K562 (cell line): ENCODE measurements around the gene NUDT22. TPM values are rescaled to one million over a fixed set of nuclear protein-coding genes. Genes with fewer than 3 reads are reported as not detected.

Experiments used
- IRF2 ChIP-seq: sonication (generic); formaldehyde crosslinking; IDR thresholded peaks from 2 replicates; pipeline ENCODE4 v1.8.1; 2022; ENCODE audit warnings: mild to moderate bottlenecking, missing genetic modification reagents
- KLF16 ChIP-seq: IDR thresholded peaks from 2 replicates; pipeline ENCODE4 v1.6.1; 2016; ENCODE audit warnings: antibody characterized with exemption
- NFIC ChIP-seq: fragments of 450-650 bp; IDR thresholded peaks from 2 replicates; pipeline ENCODE4 v1.6.1; 2017; ENCODE audit warnings: mild to moderate bottlenecking, inconsistent platforms
- SMAD4 ChIP-seq: fragments of 250-450 bp; sonication (Bioruptor Pico); conservative IDR thresholded peaks from 2 replicates; pipeline ENCODE4 v1.8.0; 2021; ENCODE audit warnings: inconsistent platforms, mild to moderate bottlenecking, moderate library complexity
- SMARCB1 ChIP-seq: IDR thresholded peaks from 2 replicates; pipeline ENCODE4 v1.6.1; 2011; ENCODE audit warnings: improper control_type of control experiment, low read depth; ENCODE audit not compliant: insufficient read length
- TARDBP ChIP-seq: fragments of 450-650 bp; IDR thresholded peaks from 2 replicates; pipeline ENCODE4 v1.6.1; 2016
- ZNF444 ChIP-seq: fragments of 250-450 bp; sonication (Bioruptor Pico); IDR thresholded peaks from 2 replicates; pipeline ENCODE4 v1.4.0; 2020; ENCODE audit warnings: mild to moderate bottlenecking, moderate library complexity
- polyA plus RNA-seq, 8 experiments: library from polyadenylated mRNA; depleted of rRNA in 4 of 8; stranded (reverse) in 5 of 8; unstranded in 3 of 8; fragments of >200 nt; fragmentation: Nextera tagmentation in 2 of 8; fragmentation: Illumina TruSeq in 1 of 8; extraction: Ambion mirVana in 2 of 8; extraction: Trizol in 1 of 8; gene quantifications; 2 replicates each; pipeline versions ENCODE4 v1.2.1 to v1.2.3, GENCODE V29; 2011 to 2014; ENCODE audit warnings: inconsistent platforms in 1 of 8, missing spikeins in 1 of 8
- total RNA-seq, 7 experiments: library from RNA; depleted of rRNA in 6 of 7; stranded (reverse); fragments of >200 nt in 6 of 7; fragmentation: Illumina TruSeq in 2 of 7; extraction: Trizol in 2 of 7; gene quantifications; 2 replicates each; pipeline versions ENCODE4 v1.2.1 to v1.2.3, GENCODE V29; 2011 to 2021; ENCODE audit warnings: low replicate concordance in 1 of 7
- TF ChIP-seq, protein P1 (sequence below): fragments of 200-600 bp; sonication (generic); IDR thresholded peaks from one replicate; pipeline ENCODE4 v1.6.1; 2012; ENCODE audit warnings: mild to moderate bottlenecking, low read depth, low read length, inconsistent platforms
- TF ChIP-seq, protein P2 (sequence below): fragments of 250-450 bp; sonication (Bioruptor Pico); IDR thresholded peaks from 2 replicates; pipeline ENCODE4 v1.5.0; 2021
- TF ChIP-seq, protein P3 (sequence below): fragments of 250-450 bp; sonication (Bioruptor Pico); IDR thresholded peaks from 2 replicates; pipeline ENCODE4 v1.8.0; 2022; ENCODE audit warnings: inconsistent platforms

The NUDT22 gene
- total and polyA plus RNA-seq, 9 of the 15 experiments (the other 6 are each of a cell fraction or from before 2014, with no cell fraction given), result 6.3 to 92.6 (median 37.4) TPM

DNA sequence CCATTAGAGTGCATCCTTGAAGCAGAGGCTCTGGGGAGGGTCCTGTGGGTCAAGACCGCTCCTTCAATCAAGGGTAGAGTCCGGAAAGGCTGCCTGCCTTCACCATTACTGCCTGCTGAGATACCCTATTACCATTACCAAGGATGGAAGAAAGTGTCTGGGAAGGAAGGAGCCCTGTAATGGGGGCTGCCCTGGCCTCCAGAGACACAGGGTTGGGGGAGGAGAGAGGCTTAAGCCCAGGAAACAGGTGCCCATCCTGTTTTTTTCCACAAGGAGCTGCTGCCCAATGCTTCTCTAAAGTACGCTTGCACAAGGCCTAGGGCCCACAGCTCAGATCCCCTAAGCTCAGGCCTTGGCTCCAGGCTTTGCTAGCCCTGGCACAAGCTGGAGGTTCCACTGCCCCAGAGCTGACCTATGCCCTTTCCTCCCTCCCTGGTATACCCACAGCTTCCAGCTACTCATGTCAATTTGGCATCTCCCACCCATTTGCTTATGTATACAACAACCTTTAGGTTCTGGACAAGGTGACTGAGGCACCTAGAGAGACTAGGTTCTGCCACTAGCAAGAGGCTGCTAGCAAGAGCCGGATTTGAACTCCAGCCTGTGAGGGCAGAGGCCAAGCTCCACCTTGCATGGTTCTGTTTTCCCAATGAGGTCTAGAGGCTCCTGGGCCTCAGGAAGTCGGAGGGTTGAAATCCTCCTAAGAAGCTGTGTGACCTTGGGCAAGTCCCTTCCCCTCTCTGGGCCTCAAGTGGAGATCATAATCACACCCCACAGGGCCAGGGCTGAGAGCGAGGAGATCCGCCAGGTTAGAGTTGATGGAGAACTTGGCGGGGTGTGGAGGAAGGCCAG is 23.7 kb downstream of the NUDT22 start (continued):
- TF ChIP-seq, protein P1, sequence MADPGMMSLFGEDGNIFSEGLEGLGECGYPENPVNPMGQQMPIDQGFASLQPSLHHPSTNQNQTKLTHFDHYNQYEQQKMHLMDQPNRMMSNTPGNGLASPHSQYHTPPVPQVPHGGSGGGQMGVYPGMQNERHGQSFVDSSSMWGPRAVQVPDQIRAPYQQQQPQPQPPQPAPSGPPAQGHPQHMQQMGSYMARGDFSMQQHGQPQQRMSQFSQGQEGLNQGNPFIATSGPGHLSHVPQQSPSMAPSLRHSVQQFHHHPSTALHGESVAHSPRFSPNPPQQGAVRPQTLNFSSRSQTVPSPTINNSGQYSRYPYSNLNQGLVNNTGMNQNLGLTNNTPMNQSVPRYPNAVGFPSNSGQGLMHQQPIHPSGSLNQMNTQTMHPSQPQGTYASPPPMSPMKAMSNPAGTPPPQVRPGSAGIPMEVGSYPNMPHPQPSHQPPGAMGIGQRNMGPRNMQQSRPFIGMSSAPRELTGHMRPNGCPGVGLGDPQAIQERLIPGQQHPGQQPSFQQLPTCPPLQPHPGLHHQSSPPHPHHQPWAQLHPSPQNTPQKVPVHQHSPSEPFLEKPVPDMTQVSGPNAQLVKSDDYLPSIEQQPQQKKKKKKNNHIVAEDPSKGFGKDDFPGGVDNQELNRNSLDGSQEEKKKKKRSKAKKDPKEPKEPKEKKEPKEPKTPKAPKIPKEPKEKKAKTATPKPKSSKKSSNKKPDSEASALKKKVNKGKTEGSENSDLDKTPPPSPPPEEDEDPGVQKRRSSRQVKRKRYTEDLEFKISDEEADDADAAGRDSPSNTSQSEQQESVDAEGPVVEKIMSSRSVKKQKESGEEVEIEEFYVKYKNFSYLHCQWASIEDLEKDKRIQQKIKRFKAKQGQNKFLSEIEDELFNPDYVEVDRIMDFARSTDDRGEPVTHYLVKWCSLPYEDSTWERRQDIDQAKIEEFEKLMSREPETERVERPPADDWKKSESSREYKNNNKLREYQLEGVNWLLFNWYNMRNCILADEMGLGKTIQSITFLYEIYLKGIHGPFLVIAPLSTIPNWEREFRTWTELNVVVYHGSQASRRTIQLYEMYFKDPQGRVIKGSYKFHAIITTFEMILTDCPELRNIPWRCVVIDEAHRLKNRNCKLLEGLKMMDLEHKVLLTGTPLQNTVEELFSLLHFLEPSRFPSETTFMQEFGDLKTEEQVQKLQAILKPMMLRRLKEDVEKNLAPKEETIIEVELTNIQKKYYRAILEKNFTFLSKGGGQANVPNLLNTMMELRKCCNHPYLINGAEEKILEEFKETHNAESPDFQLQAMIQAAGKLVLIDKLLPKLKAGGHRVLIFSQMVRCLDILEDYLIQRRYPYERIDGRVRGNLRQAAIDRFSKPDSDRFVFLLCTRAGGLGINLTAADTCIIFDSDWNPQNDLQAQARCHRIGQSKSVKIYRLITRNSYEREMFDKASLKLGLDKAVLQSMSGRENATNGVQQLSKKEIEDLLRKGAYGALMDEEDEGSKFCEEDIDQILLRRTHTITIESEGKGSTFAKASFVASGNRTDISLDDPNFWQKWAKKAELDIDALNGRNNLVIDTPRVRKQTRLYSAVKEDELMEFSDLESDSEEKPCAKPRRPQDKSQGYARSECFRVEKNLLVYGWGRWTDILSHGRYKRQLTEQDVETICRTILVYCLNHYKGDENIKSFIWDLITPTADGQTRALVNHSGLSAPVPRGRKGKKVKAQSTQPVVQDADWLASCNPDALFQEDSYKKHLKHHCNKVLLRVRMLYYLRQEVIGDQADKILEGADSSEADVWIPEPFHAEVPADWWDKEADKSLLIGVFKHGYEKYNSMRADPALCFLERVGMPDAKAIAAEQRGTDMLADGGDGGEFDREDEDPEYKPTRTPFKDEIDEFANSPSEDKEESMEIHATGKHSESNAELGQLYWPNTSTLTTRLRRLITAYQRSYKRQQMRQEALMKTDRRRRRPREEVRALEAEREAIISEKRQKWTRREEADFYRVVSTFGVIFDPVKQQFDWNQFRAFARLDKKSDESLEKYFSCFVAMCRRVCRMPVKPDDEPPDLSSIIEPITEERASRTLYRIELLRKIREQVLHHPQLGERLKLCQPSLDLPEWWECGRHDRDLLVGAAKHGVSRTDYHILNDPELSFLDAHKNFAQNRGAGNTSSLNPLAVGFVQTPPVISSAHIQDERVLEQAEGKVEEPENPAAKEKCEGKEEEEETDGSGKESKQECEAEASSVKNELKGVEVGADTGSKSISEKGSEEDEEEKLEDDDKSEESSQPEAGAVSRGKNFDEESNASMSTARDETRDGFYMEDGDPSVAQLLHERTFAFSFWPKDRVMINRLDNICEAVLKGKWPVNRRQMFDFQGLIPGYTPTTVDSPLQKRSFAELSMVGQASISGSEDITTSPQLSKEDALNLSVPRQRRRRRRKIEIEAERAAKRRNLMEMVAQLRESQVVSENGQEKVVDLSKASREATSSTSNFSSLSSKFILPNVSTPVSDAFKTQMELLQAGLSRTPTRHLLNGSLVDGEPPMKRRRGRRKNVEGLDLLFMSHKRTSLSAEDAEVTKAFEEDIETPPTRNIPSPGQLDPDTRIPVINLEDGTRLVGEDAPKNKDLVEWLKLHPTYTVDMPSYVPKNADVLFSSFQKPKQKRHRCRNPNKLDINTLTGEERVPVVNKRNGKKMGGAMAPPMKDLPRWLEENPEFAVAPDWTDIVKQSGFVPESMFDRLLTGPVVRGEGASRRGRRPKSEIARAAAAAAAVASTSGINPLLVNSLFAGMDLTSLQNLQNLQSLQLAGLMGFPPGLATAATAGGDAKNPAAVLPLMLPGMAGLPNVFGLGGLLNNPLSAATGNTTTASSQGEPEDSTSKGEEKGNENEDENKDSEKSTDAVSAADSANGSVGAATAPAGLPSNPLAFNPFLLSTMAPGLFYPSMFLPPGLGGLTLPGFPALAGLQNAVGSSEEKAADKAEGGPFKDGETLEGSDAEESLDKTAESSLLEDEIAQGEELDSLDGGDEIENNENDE, result no peak
- no peak for TF ChIP-seq ZNF444 (CRISPR knock-in tag)
- TF ChIP-seq SMARCB1, result no peak
- TF ChIP-seq NFIC, result 0 out of 2 replicates have a peak, but pooled peaks have one; percentile 19
- TF ChIP-seq, protein P2, sequence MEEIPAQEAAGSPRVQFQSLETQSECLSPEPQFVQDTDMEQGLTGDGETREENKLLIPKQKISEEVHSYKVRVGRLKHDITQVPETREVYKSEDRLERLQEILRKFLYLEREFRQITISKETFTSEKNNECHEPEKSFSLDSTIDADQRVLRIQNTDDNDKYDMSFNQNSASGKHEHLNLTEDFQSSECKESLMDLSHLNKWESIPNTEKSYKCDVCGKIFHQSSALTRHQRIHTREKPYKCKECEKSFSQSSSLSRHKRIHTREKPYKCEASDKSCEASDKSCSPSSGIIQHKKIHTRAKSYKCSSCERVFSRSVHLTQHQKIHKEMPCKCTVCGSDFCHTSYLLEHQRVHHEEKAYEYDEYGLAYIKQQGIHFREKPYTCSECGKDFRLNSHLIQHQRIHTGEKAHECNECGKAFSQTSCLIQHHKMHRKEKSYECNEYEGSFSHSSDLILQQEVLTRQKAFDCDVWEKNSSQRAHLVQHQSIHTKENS, result no peak
- no peak for TF ChIP-seq KLF16
- TF ChIP-seq, protein P3, sequence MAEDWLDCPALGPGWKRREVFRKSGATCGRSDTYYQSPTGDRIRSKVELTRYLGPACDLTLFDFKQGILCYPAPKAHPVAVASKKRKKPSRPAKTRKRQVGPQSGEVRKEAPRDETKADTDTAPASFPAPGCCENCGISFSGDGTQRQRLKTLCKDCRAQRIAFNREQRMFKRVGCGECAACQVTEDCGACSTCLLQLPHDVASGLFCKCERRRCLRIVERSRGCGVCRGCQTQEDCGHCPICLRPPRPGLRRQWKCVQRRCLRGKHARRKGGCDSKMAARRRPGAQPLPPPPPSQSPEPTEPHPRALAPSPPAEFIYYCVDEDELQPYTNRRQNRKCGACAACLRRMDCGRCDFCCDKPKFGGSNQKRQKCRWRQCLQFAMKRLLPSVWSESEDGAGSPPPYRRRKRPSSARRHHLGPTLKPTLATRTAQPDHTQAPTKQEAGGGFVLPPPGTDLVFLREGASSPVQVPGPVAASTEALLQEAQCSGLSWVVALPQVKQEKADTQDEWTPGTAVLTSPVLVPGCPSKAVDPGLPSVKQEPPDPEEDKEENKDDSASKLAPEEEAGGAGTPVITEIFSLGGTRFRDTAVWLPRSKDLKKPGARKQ, result no peak
- TF ChIP-seq SMAD4 (CRISPR knock-in tag), result no peak
- no peak for TF ChIP-seq TARDBP
- TF ChIP-seq IRF2 (CRISPR knock-in tag), result no peak
